CD8-positive, alpha-beta memory T cell (primary cell): ENCODE data around the gene CAV1. TPM values are rescaled to one million over a fixed set of nuclear protein-coding genes. Genes with fewer than 3 reads are reported as not detected.
A peak's percentile ranks its signal among the peaks of the same experiment; 100 is the strongest.

Experiments
- CTCF ChIA-PET: fragments of 350-600 bp; sonication (Branson Sonifier 250); formaldehyde crosslinking; loops from one replicate; lab custom pipeline; 2021; ENCODE audit warnings: antibody characterized with exemption; lab: Charles Lee
- POLR2A ChIA-PET: fragments of 350-600 bp; sonication (Branson Sonifier 250); formaldehyde crosslinking; loops from one replicate; lab custom pipeline; 2021; ENCODE audit warnings: antibody characterized with exemption; lab: Charles Lee
- DNase-seq, 5 donors: peaks; one replicate each; pipeline versions ENCODE4 v3.0.0 to v3.0.0-alpha.2; 2020 to 2022; ENCODE audit warnings: mixed read lengths in 1 of 5
- H3K27ac ChIP-seq: one replicate; pipeline ENCODE4 v1.7.0; 2013; ENCODE audit warnings: low read depth, mild to moderate bottlenecking, low read length, moderate library complexity
- H3K27me3 ChIP-seq: 2 replicates; pipeline ENCODE4 v1.7.0; 2013; ENCODE audit warnings: low read length, mild to moderate bottlenecking; ENCODE audit not compliant: insufficient read depth, poor library complexity, severe bottlenecking
- H3K36me3 ChIP-seq: 2 replicates; pipeline ENCODE4 v1.7.0; 2013; ENCODE audit warnings: mild to moderate bottlenecking, low read length, moderate library complexity; ENCODE audit not compliant: insufficient read depth
- H3K4me1 ChIP-seq: 2 replicates; pipeline ENCODE4 v1.7.0; 2013; ENCODE audit warnings: mild to moderate bottlenecking, low read length, moderate library complexity; ENCODE audit not compliant: insufficient read depth
- H3K4me3 ChIP-seq: 2 replicates; pipeline ENCODE4 v1.7.0; 2013; ENCODE audit warnings: mild to moderate bottlenecking, low read length
- H3K9me3 ChIP-seq: 2 replicates; pipeline ENCODE4 v1.7.0; 2013; ENCODE audit warnings: mild to moderate bottlenecking, low read length
- H3K27ac Mint-ChIP-seq, 8 donors: one replicate each; pipeline ENCODE4 v1.8.0; 2020 to 2021; ENCODE audit warnings: mixed read lengths in 8 of 8, mild to moderate bottlenecking in 6 of 8, inconsistent platforms in 3 of 8, moderate library complexity in 3 of 8
- H3K27me3 Mint-ChIP-seq, 2 donors: one replicate each; pipeline ENCODE4 v1.8.0; 2020 to 2021; ENCODE audit warnings: mixed read lengths in 2 of 2, mild to moderate bottlenecking in 1 of 2, moderate library complexity in 1 of 2
- H3K36me3 Mint-ChIP-seq, 3 donors: one replicate each; pipeline ENCODE4 v1.8.0; 2020 to 2021; ENCODE audit warnings: mixed read lengths in 3 of 3, inconsistent platforms in 1 of 3, mild to moderate bottlenecking in 1 of 3
- H3K4me1 Mint-ChIP-seq, 3 donors: one replicate each; pipeline ENCODE4 v1.8.0; 2020 to 2021; ENCODE audit warnings: mixed read lengths in 3 of 3, inconsistent platforms in 1 of 3, mild to moderate bottlenecking in 1 of 3
- H3K4me3 Mint-ChIP-seq, 7 donors: one replicate each; pipeline ENCODE4 v1.8.0; 2020 to 2021; ENCODE audit warnings: mixed read lengths in 7 of 7, mild to moderate bottlenecking in 6 of 7, moderate library complexity in 4 of 7, inconsistent platforms in 2 of 7
- H3K9me3 Mint-ChIP-seq, 5 donors: one replicate each; pipeline ENCODE4 v1.8.0; 2020 to 2022; ENCODE audit warnings: mixed read lengths in 5 of 5, mild to moderate bottlenecking in 3 of 5, moderate library complexity in 2 of 5, inconsistent platforms in 1 of 5
- polyA plus RNA-seq: library from polyadenylated mRNA; unstranded; fragments of 300-500 nt; fragmentation: Illumina TruSeq; gene quantifications from one replicate; pipeline ENCODE4 v1.2.3, GENCODE V29; 2021
- total RNA-seq, 2 experiments: library from RNA; stranded (reverse); gene quantifications; one replicate each; pipeline ENCODE4 v1.2.3, GENCODE V29; 2021

Gene CAV1
- total and polyA plus RNA-seq, 3 experiments from 2014 or later: 2.3 to 2.5 TPM; not detected in 1

- Mint-ChIP-seq H3K9me3 (no peaks in the 10 kb centered on the region), H3K36me3 (no peaks in the 10 kb centered on the region), H3K4me1 (peaks cover 3 to 4% (median 4%) of the 10 kb centered on the region in 3 donors), H3K27me3 (peaks cover 27 to 46% of the 10 kb centered on the region in 2 donors), H3K4me3 (no peak overlapping the region), H3K27ac (no peak overlapping the region)
- H3K36me3 ChIP-seq: no peaks in the 10 kb centered on the region
- H3K4me1 ChIP-seq: no peaks in the 10 kb centered on the region
- no peak for DNase-seq
- H3K9me3 ChIP-seq: no peaks in the 10 kb centered on the region
- H3K27ac ChIP-seq: no peak overlapping the region
- POLR2A ChIA-PET: no interaction called here
- no peak overlapping the region for H3K4me3 ChIP-seq
- peaks cover 4% of the 10 kb centered on the region for H3K27me3 ChIP-seq
- CTCF ChIA-PET: no interaction called here
These were observed 7.2 kb upstream of the CAV1 start for GRCh38 chr7:116517626-116518025.

- DNase-seq: no peak
- Histone ChIP-seq H3K9me3 (no peaks in the 10 kb centered on the region), H3K27me3 (peaks cover 7% of the 10 kb centered on the region), H3K4me1 (no peaks in the 10 kb centered on the region), H3K27ac (no peak overlapping the region), H3K36me3 (no peaks in the 10 kb centered on the region), H3K4me3 (no peak overlapping the region)
- H3K36me3 Mint-ChIP-seq: no peaks in the 10 kb centered on the region
- peaks cover 0 to 6% (median 3%) of the 10 kb centered on the region in 3 donors for H3K4me1 Mint-ChIP-seq
- ChIA-PET POLR2A (no interaction called here), CTCF (no interaction called here)
- H3K27me3 Mint-ChIP-seq: peaks cover 31 to 60% of the 10 kb centered on the region in 2 donors
- no peak overlapping the region for H3K27ac Mint-ChIP-seq
- no peak overlapping the region for H3K4me3 Mint-ChIP-seq
- no peaks in the 10 kb centered on the region for H3K9me3 Mint-ChIP-seq
These were observed 5.9 kb upstream of the CAV1 start for GRCh38 chr7:116518961-116519360.

GRCh38 chr7:116521046-116521664 lies 3.7 kb upstream of the CAV1 start:
- H3K9me3 ChIP-seq: no peaks in the 10 kb centered on the region
- H3K9me3 Mint-ChIP-seq: no peaks in the 10 kb centered on the region
- ChIA-PET CTCF (interaction anchor here (1.2 kb wide), 1 partner anchor 264 kb away, joined by 3 read pairs; no protein-coding TSS in a partner anchor), POLR2A (no interaction called here)
- no peaks in the 10 kb centered on the region for H3K36me3 Mint-ChIP-seq
- H3K4me1 ChIP-seq: peaks cover 13% of the 10 kb centered on the region
- H3K4me1 Mint-ChIP-seq: peaks cover 20 to 23% (median 20%) of the 10 kb centered on the region in 3 donors
- H3K27ac ChIP-seq: no peak overlapping the region
- H3K4me3 ChIP-seq: no peak overlapping the region
- H3K27ac Mint-ChIP-seq: no peak overlapping the region
- no peak overlapping the region for H3K4me3 Mint-ChIP-seq
- H3K36me3 ChIP-seq: no peaks in the 10 kb centered on the region
- H3K27me3 ChIP-seq: peaks cover 25% of the 10 kb centered on the region
- peaks cover 39 to 60% of the 10 kb centered on the region in 2 donors for H3K27me3 Mint-ChIP-seq
- no peak for DNase-seq

- ChIA-PET POLR2A (no interaction called here), CTCF (interaction anchor here (0.6 to 1.2 kb wide), 2 partner anchors 18 to 265 kb away, joined by 3 read pairs; no protein-coding TSS in a partner anchor)
- no peaks in the 10 kb centered on the region for H3K9me3 Mint-ChIP-seq
- Histone ChIP-seq H3K4me1 (peaks cover 19% of the 10 kb centered on the region), H3K4me3 (no peak overlapping the region), H3K36me3 (no peaks in the 10 kb centered on the region), H3K27me3 (peaks cover 36% of the 10 kb centered on the region), H3K9me3 (no peaks in the 10 kb centered on the region), H3K27ac (no peak overlapping the region)
- no peaks in the 10 kb centered on the region for H3K36me3 Mint-ChIP-seq
- DNase-seq: no peak
- peaks cover 46 to 71% of the 10 kb centered on the region in 2 donors for H3K27me3 Mint-ChIP-seq
- no peak overlapping the region for H3K27ac Mint-ChIP-seq
- H3K4me3 Mint-ChIP-seq: no peak overlapping the region
- peaks cover 29 to 31% (median 29%) of the 10 kb centered on the region in 3 donors for H3K4me1 Mint-ChIP-seq
These were observed 2.6 kb upstream of the CAV1 start for GRCh38 chr7:116522247-116522646.

- peaks cover 19% of the 10 kb centered on the region for H3K4me1 ChIP-seq
- POLR2A ChIA-PET: no interaction called here
- no peaks in the 10 kb centered on the region for H3K36me3 ChIP-seq
- no peak overlapping the region for H3K27ac ChIP-seq
- peaks cover 36% of the 10 kb centered on the region for H3K27me3 ChIP-seq
- DNase-seq: no peak
- no peak overlapping the region for H3K4me3 ChIP-seq
- CTCF ChIA-PET: no interaction called here
- no peaks in the 10 kb centered on the region for H3K9me3 ChIP-seq
- Mint-ChIP-seq H3K4me3 (peak overlapping the region in 5 of 7 donors; percentile 36 to 84 (median 52)), H3K36me3 (no peaks in the 10 kb centered on the region), H3K27ac (no peak overlapping the region), H3K9me3 (no peaks in the 10 kb centered on the region), H3K4me1 (peaks cover 29 to 31% (median 29%) of the 10 kb centered on the region in 3 donors), H3K27me3 (peaks cover 44 to 73% of the 10 kb centered on the region in 2 donors)
These were observed 621 bp upstream of the CAV1 start for GRCh38 chr7:116524221-116524608.

- peak in 3 of 5 donors; percentile 20 to 51 (median 22) for DNase-seq
- Histone ChIP-seq H3K27me3 (peaks cover 36% of the 10 kb centered on the region), H3K36me3 (no peaks in the 10 kb centered on the region), H3K4me3 (peak overlapping the region; percentile 75), H3K4me1 (peaks cover 19% of the 10 kb centered on the region), H3K27ac (no peak overlapping the region), H3K9me3 (no peaks in the 10 kb centered on the region)
- Mint-ChIP-seq H3K27me3 (peaks cover 42 to 68% of the 10 kb centered on the region in 2 donors), H3K9me3 (no peaks in the 10 kb centered on the region), H3K4me1 (peaks cover 29 to 31% (median 29%) of the 10 kb centered on the region in 3 donors), H3K4me3 (peak overlapping the region; percentile 77 to 95 (median 85)), H3K27ac (peak overlapping the region in 1 of 8 donors; percentile 47), H3K36me3 (no peaks in the 10 kb centered on the region)
- ChIA-PET CTCF (interaction anchor here (0.8 to 3.1 kb wide), 26 partner anchors 10 to 386 kb away, joined by 3 to 21 read pairs (median 5); partner anchors contain the start of gene TES), POLR2A (interaction anchor here (0.6 to 1.3 kb wide), 2 partner anchors 38 to 266 kb away, joined by 3 read pairs; no protein-coding TSS in a partner anchor)
These were observed 569 bp downstream of the CAV1 start for GRCh38 chr7:116525298-116525912.

GRCh38 chr7:116525913-116526861 lies 1.4 kb downstream of the CAV1 start:
- peaks cover 29 to 31% (median 29%) of the 10 kb centered on the region in 3 donors for H3K4me1 Mint-ChIP-seq
- H3K9me3 Mint-ChIP-seq: no peaks in the 10 kb centered on the region
- Histone ChIP-seq H3K36me3 (no peaks in the 10 kb centered on the region), H3K27ac (no peak overlapping the region), H3K4me3 (peak overlapping the region; percentile 75), H3K27me3 (peaks cover 34% of the 10 kb centered on the region), H3K4me1 (peaks cover 19% of the 10 kb centered on the region), H3K9me3 (no peaks in the 10 kb centered on the region)
- peak overlapping the region in 1 of 8 donors; percentile 9 for H3K27ac Mint-ChIP-seq
- ChIA-PET CTCF (interaction anchor here (0.6 to 3.1 kb wide), 48 partner anchors 8 to 390 kb away, joined by 3 to 21 read pairs (median 4); partner anchors contain the start of genes CAV2 and TES), POLR2A (interaction anchor here (0.6 to 1.3 kb wide), 4 partner anchors 39 to 293 kb away, joined by 3 read pairs; no protein-coding TSS in a partner anchor)
- peak overlapping the region; percentile 77 to 95 (median 85) for H3K4me3 Mint-ChIP-seq
- H3K36me3 Mint-ChIP-seq: no peaks in the 10 kb centered on the region
- peak; percentile 46 to 75 (median 55) for DNase-seq
- peaks cover 42 to 71% of the 10 kb centered on the region in 2 donors for H3K27me3 Mint-ChIP-seq
